T-helper 17 cell (primary cell): Measurements from ENCODE around the gene ZP3. TPM values are rescaled to one million over a fixed set of nuclear protein-coding genes. Genes with fewer than 3 reads are reported as not detected.
A peak's percentile ranks its signal among the peaks of the same experiment; 100 is the strongest.
"Not testable (repeated sequence)": the region's sequence is repeated elsewhere in the genome, so short reads cannot be mapped to it uniquely, and the experiment has no call there.

Experiments used
- ATAC-seq: fragments of 150-1000 bp; cut with Tn5 transposase; 2 replicates; pipeline ENCODE4 v1.10.0; 2021; ENCODE audit warnings: mild to moderate bottlenecking, moderate library complexity
- DNase-seq, 3 donors: peaks; one replicate each; pipeline versions ENCODE4 v3.0.0 to v3.0.0-alpha.2; 2020 to 2021
- H3K9me3 ChIP-seq: one replicate; pipeline ENCODE4 v1.7.0; 2013; ENCODE audit warnings: low read length, mild to moderate bottlenecking; ENCODE audit not compliant: control insufficient read depth, poor library complexity, severe bottlenecking
- H3K27ac Mint-ChIP-seq: one replicate; pipeline ENCODE4 v1.8.0; 2022; ENCODE audit warnings: mild to moderate bottlenecking, moderate library complexity, mixed read lengths
- H3K27me3 Mint-ChIP-seq: one replicate; pipeline ENCODE4 v1.8.0; 2022; ENCODE audit warnings: mixed read lengths
- H3K36me3 Mint-ChIP-seq: one replicate; pipeline ENCODE4 v1.8.0; 2022; ENCODE audit warnings: low read depth, mixed read lengths
- H3K4me1 Mint-ChIP-seq: one replicate; pipeline ENCODE4 v1.8.0; 2022; ENCODE audit warnings: mild to moderate bottlenecking, mixed read lengths
- H3K4me3 Mint-ChIP-seq: one replicate; pipeline ENCODE4 v1.8.0; 2022; ENCODE audit warnings: mild to moderate bottlenecking, moderate library complexity, mixed read lengths
- total RNA-seq, 4 donors: library from RNA in 2 of 4; stranded (reverse) in 2 of 4; gene quantifications; one replicate each; pipeline ENCODE4 v1.2.3 and lab custom pipeline; 2022 to 2026

The ZP3 gene
- total RNA-seq, 2 donors from 2014 or later: 6.1 to 9.9 TPM

DNA sequence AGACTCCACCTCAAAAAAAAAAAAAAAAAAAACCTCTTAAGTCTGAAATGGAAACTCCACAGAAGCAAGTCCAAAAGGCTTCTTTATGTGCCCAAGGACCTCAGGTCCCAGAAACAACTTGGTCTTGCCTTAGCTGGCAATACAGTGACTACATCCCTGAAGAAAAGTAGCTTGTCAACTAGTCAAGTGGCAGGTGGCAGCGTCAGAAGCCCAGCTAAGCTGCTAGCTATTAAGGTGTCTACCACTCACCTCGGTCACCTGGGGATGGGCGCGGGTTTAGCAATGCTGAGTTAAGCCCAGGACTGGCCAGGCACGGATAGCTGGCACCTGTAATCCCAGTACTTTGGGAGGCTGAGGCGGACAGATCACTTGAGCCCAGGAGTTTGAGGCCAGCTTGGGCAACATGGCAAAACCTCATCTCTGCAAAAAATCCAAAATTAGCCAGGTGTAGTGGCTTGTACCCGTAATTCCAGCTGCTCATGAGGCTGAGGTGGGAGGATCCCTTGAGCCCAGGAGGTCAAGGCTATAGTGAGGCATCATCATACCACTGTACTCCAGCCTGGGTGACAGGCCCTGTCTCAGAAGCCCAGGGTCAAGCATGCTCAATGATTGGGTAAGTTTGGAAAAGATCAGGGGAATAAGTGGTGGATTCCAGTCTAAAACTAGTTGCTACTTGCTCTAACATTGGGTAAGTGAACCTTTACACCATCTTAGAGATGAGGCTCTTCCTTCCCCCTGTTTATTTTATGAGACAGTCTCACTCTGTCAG lies 14.6 kb downstream of the ZP3 start:
- not testable (repeated sequence) for ATAC-seq, H3K36me3 Mint-ChIP-seq, DNase-seq, H3K4me3 Mint-ChIP-seq, H3K27ac Mint-ChIP-seq, H3K27me3 Mint-ChIP-seq, H3K4me1 Mint-ChIP-seq, H3K9me3 ChIP-seq

DNA sequence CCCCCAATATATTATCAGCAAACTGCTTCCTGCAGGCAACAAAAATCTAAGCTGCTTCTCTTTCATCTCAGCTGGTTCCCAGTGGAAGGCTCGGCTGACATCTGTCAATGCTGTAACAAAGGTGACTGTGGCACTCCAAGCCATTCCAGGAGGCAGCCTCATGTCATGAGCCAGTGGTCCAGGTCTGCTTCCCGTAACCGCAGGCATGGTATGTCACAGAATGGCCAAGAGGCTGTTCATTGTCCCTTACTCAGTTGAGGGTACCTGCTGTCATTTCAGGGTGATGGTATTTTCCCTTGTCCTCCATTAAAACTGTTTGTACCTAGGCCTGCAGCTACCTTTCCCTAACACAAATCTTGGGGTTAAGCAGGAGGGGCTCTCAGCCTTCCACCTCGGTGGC lies 15.7 kb downstream of the ZP3 start:
- not testable (repeated sequence) for DNase-seq, H3K27me3 Mint-ChIP-seq, H3K9me3 ChIP-seq, H3K36me3 Mint-ChIP-seq, H3K4me1 Mint-ChIP-seq, H3K27ac Mint-ChIP-seq, ATAC-seq, H3K4me3 Mint-ChIP-seq

DNA sequence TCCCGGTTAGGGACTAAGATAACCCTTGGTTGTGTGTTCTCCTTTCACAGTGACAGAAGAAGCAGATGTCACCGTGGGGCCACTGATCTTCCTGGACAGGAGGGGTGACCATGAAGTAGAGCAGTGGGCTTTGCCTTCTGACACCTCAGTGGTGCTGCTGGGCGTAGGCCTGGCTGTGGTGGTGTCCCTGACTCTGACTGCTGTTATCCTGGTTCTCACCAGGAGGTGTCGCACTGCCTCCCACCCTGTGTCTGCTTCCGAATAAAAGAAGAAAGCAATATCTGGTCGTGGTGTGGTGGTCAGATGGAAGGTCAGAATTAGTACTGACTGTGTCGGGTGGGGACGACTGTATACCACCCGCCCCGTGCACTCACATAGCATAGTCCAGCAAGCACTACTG lies 17.0 kb downstream of the ZP3 start:
- H3K27me3 Mint-ChIP-seq, H3K36me3 Mint-ChIP-seq, H3K9me3 ChIP-seq, H3K27ac Mint-ChIP-seq, DNase-seq, H3K4me1 Mint-ChIP-seq, H3K4me3 Mint-ChIP-seq: not testable (repeated sequence)
- ATAC-seq: peak; percentile 68

DNA sequence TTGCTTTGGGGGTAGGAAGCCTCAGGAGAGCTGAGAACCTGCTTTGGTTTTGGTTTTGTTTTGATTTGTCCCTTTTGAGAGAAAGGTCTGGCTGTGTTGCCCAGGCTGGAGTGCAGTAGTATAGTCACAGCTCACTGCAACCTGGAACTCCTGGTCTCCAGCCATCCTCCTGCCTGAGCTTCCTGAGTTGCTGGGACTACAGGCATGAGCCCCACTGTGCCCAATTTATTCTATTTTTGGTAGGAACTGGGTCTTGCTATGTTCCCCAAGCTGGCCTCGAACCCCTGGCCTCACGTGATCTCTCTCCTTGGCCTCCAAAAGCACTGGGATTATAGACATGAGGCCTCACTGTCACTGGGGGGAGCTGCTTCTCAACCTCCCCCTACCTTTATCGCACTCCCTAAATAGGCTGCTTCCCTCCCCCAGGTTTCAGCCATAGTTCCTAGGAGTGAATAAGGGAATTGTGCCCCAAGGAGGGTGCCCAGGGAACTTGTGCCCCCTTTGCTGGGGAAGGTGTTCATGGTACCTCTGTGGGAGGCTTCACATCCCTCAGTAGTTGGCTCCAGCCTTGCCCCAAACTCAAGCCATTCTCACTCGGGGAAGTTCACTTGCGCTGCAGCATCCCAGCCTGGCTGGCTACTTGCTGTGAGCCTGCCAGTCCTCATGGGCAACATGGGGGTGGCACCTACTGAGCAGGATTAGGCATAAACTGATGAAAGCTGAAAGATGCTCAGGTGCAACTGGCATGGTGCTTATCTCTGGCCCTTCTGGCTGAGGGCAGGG lies 18.1 kb downstream of the ZP3 start:
- not testable (repeated sequence) for H3K4me1 Mint-ChIP-seq, H3K36me3 Mint-ChIP-seq, H3K9me3 ChIP-seq, H3K27ac Mint-ChIP-seq, H3K27me3 Mint-ChIP-seq, DNase-seq, ATAC-seq, H3K4me3 Mint-ChIP-seq

- H3K4me3 Mint-ChIP-seq, DNase-seq, H3K4me1 Mint-ChIP-seq, H3K27me3 Mint-ChIP-seq, H3K36me3 Mint-ChIP-seq, H3K9me3 ChIP-seq: not testable (repeated sequence)
- H3K27ac Mint-ChIP-seq: peak overlapping the region; percentile 24
- ATAC-seq: peak; percentile 82
These were observed 19.1 kb downstream of the ZP3 start for GRCh38 chr7:76443846-76444245.

DNA sequence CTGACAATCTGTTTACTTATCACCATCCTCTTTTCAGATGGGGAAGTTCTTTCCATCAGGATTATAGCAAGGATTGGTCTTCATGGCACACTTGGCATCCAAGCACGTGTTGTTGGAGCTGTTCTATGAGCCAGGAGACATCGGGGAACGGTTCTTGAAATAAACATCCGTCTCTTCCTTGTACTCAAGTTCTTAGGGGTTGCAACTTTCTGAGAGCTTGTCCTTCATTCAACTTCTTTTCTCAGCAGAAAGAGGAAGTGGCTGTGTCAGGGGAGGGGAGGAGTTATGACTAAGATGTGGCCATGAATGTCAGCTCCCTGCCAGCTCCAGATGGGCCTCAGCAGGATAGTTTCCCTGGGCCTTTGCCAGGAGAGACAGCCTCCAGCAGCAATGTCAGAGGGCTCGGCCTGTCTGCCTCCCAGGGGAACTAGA lies 20.8 kb downstream of the ZP3 start:
- not testable (repeated sequence) for H3K27me3 Mint-ChIP-seq, DNase-seq, H3K27ac Mint-ChIP-seq, H3K36me3 Mint-ChIP-seq, H3K4me3 Mint-ChIP-seq, H3K9me3 ChIP-seq, H3K4me1 Mint-ChIP-seq
- peak; percentile 74 for ATAC-seq

DNA sequence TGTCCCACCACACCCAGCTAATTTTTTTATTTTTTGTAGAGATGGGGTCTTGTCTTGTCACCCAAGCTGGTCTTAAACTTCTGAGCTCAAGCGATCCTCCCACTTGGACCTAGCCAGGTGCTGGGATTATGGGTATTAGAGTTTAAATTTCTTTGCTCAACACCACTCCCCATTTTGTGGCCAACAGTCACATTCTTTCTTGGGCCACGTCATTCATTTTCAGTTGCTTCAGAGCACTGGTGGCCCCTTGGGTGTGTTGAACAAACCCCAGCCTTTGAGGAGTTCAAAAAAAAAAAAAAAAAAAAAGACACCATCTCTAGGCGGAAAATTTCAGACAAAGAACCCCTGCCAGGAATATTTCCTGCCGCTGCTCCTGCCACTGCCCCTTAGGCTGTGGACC lies 32.3 kb downstream of the ZP3 start:
- not testable (repeated sequence) for H3K4me1 Mint-ChIP-seq, H3K9me3 ChIP-seq, H3K27ac Mint-ChIP-seq, H3K36me3 Mint-ChIP-seq, H3K4me3 Mint-ChIP-seq, DNase-seq, ATAC-seq, H3K27me3 Mint-ChIP-seq

DNA sequence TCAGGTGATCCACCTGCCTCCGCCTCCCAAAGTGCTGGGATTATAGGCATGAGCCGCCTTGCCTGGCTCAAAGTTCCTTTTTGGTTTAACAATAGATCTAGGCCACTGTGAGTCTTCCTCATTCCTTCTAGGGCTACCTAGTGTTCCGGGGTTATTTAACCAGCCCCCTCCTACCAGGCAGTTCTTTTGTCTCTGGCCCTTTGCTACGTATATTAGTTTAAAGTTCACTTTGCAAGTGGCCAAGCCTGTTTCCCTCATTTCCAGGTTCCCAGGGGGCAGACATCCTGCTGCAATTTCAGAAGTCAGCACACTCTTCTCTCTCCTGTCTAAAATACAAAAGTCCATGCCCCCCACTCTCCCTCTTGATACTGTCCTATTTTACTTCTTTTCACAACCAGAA lies 33.8 kb downstream of the ZP3 start:
- not testable (repeated sequence) for H3K36me3 Mint-ChIP-seq, H3K4me3 Mint-ChIP-seq, ATAC-seq, H3K9me3 ChIP-seq, H3K27ac Mint-ChIP-seq, H3K4me1 Mint-ChIP-seq, DNase-seq, H3K27me3 Mint-ChIP-seq

DNA sequence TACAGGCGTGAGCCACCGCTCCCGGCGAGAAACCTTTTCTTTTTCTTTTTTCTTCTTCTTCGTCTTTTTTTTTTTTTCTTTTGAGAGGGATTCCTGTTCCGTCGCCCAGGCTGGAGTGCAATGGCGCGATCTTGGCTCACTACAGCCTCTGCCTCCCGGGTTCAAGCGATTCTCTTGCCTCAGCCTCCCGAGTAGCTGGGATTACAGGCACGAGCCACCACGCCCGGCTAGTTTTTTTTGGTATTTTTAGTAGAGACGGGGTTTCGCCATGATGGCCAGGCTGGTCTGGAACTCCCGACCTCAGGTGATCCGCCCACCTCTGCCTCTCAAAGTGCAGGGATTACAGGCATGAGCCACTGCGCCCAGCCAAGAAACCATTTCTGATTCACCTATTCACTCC lies 36.0 kb downstream of the ZP3 start:
- not testable (repeated sequence) for H3K4me3 Mint-ChIP-seq, H3K36me3 Mint-ChIP-seq, H3K4me1 Mint-ChIP-seq, H3K9me3 ChIP-seq, H3K27ac Mint-ChIP-seq, ATAC-seq, DNase-seq, H3K27me3 Mint-ChIP-seq

- ATAC-seq: peak; percentile 98
- H3K27ac Mint-ChIP-seq, H3K27me3 Mint-ChIP-seq, H3K36me3 Mint-ChIP-seq, H3K4me1 Mint-ChIP-seq, H3K9me3 ChIP-seq: not testable (repeated sequence)
- H3K4me3 Mint-ChIP-seq: peak within 1 kb of the TSS; percentile 68
- peak; percentile 21 to 42 (median 29) for DNase-seq
These were observed 36.8 kb downstream of the ZP3 start, which contains the start of gene DTX2 for GRCh38 chr7:76461464-76462101. Gene DTX2 (plus strand): TSS chr7:76461709. CDS start chr7:76480510, 18,801 bp downstream.

DNA sequence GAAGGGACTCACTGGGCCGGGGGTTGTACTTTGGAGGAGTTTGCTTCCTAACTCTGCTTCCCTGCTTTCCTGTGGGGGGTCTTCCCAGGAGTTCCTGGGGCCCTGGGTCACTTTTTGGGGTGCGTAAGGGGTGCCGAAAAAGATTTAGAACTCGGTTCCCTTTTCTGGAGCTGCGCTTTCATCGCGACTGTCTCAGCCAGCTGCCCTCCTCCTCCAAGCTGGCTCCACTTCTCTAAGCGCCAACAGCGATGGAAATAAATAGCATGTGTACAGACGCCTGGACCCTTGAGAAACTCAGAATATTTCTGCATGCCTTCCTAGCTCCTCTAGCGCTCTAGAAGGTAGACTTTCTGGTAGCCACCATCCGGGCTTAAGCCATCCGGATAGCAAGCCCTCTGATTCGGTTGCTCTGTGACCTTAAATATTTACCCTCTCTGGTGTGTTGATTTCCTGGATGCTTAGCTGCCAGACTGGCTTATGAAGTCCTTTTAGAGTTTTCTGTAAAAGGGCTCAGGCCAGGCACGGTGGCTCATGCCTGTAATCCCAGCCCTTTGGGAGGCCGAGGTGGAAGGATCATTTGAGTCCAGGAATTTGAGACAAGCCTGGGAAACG lies 37.6 kb downstream of the ZP3 start:
- not testable (repeated sequence) for H3K36me3 Mint-ChIP-seq, H3K27ac Mint-ChIP-seq, DNase-seq, ATAC-seq, H3K9me3 ChIP-seq, H3K27me3 Mint-ChIP-seq, H3K4me3 Mint-ChIP-seq, H3K4me1 Mint-ChIP-seq

DNA sequence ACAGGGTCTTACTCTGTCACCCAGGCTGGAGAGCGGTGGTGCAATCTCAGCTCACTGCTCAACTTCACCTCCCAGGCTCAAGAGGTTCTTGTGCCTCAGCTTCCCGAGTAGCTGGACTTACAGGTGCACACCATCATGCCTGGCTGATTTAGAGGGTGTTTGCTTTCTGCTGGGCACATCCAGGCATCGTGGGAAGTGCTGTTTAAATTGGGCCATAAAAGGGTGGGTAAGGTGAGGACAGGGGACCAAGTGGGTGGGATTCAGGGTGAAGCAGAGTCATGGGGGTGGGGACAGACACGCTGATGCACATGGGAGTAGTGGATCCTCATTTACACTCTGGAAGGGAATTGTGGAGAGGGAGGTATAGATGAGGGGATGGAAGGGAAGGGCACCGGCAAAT lies 40.2 kb downstream of the ZP3 start:
- ATAC-seq, H3K9me3 ChIP-seq, H3K4me3 Mint-ChIP-seq, H3K27ac Mint-ChIP-seq, DNase-seq, H3K4me1 Mint-ChIP-seq, H3K36me3 Mint-ChIP-seq, H3K27me3 Mint-ChIP-seq: not testable (repeated sequence)

DNA sequence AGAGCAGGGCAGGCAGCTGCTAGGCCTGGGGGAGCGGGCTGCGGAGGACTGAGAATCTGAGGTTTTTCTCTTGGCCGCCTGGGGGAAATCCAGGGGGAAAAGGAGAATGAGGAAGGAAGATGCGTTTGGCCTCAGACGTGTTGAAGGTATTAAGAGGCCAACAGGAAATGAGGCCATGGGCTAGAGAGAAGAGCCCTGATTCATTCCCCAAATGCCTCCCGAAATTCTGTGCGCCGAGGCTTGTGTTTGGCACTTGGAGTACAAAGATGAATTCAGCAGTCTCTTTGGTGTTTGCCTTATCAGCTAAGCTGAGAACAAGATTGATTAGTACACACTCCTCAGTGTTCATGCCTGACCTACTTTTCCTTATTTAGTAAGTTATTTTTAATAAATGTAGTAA lies 41.2 kb downstream of the ZP3 start:
- DNase-seq, H3K27me3 Mint-ChIP-seq, ATAC-seq, H3K27ac Mint-ChIP-seq, H3K4me3 Mint-ChIP-seq, H3K4me1 Mint-ChIP-seq, H3K9me3 ChIP-seq, H3K36me3 Mint-ChIP-seq: not testable (repeated sequence)
